ENCODE data around the gene RABGGTA. TPM values are rescaled to one million over a fixed set of nuclear protein-coding genes. Genes with fewer than 3 reads are reported as not detected.

The RABGGTA gene
- polyA plus RNA-seq, 3 donors: 34.5 to 125 (median 35.4) TPM

DNA sequence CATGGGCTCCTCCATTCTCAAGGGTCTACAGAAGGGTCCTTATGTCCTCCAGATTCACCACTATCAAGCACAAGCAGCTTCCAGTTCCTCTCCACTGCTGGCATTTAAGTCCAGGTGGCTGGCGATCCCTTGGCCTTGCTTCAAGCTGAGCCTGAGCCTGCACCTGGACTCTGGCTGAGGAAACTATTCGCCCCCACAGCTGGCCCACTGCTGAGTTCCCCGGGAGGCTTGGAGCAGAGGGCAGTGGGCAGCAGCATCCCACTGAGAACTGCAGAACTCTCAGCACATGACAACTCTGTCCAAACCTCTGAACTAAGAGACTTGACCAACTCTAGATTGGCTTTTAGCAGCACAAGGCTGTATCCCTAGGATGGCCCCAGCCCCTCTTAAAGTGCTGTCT lies 11.3 kb upstream of the RABGGTA start:
- Histone ChIP-seq H3K36me3 (replicated peaks in 1 of 2; ENCODE audit: control insufficient read depth in 1 of 2, insufficient read depth in 2 of 2, low read length in 2 of 2) (no peaks in the 10 kb centered on the region), H3K27ac (ENCODE audit: low read depth in 1 of 2, low read length in 2 of 2) (peak overlapping the region in 1 of 2 donors; percentile 98), H2AFZ (ENCODE audit: insufficient read depth, low read depth, low read length, poor library complexity, severe bottlenecking) (no peak overlapping the region), H3K4me2 (replicated peaks; ENCODE audit: extremely low read depth, low read length, poor library complexity, severe bottlenecking) (no peak overlapping the region), H4K20me1 (ENCODE audit: insufficient read depth, low read length) (no peaks in the 10 kb centered on the region), H3K4me1 (ENCODE audit: control insufficient read depth in 1 of 2, insufficient read depth in 2 of 2, low read length in 2 of 2) (peaks cover 51 to 52% of the 10 kb centered on the region in 2 donors), H3K79me2 (ENCODE audit: insufficient read depth, low read length) (peaks cover 37% of the 10 kb centered on the region), H3K27me3 (ENCODE audit: control insufficient read depth in 2 of 2, insufficient read depth in 2 of 2, low read length in 2 of 2) (no peaks in the 10 kb centered on the region), H3K9me3 (replicated peaks in 1 of 2; ENCODE audit: control insufficient read depth in 1 of 2, insufficient read depth in 1 of 2, low read length in 2 of 2) (no peaks in the 10 kb centered on the region), H3K4me3 (replicated peaks in 1 of 3; ENCODE audit: low read depth in 2 of 3, low read length in 3 of 3) (no peak overlapping the region), H3K9ac (ENCODE audit: insufficient read depth, low read length, poor library complexity, severe bottlenecking) (no peak overlapping the region)
- 100% methylated on average over 3 of the region's 3 CpGs for WGBS (ENCODE audit: insufficient coverage)
- peaks cover 0 to 3% (median 0%) of the 10 kb centered on the region in 7 donors for H3K9me3 Mint-ChIP-seq
- intact Hi-C loops (cut with micrococcal nuclease): no loop called here
- peaks cover 13 to 14% of the 10 kb centered on the region in 2 donors for H3K36me3 Mint-ChIP-seq
- TF ChIP-seq, protein P1, sequence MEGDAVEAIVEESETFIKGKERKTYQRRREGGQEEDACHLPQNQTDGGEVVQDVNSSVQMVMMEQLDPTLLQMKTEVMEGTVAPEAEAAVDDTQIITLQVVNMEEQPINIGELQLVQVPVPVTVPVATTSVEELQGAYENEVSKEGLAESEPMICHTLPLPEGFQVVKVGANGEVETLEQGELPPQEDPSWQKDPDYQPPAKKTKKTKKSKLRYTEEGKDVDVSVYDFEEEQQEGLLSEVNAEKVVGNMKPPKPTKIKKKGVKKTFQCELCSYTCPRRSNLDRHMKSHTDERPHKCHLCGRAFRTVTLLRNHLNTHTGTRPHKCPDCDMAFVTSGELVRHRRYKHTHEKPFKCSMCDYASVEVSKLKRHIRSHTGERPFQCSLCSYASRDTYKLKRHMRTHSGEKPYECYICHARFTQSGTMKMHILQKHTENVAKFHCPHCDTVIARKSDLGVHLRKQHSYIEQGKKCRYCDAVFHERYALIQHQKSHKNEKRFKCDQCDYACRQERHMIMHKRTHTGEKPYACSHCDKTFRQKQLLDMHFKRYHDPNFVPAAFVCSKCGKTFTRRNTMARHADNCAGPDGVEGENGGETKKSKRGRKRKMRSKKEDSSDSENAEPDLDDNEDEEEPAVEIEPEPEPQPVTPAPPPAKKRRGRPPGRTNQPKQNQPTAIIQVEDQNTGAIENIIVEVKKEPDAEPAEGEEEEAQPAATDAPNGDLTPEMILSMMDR (IDR thresholded peaks at IDR 0.05): no peak
- DNase-seq: no peak
- H3K4me1 Mint-ChIP-seq: peaks cover 58% of the 10 kb centered on the region
- H3K27ac Mint-ChIP-seq: peak overlapping the region in 2 of 7 donors; percentile 32 to 37
- peaks cover 0 to 4% (median 3%) of the 10 kb centered on the region in 3 donors for H3K27me3 Mint-ChIP-seq (ENCODE audit: low read depth in 3 of 3)
- H3K4me3 Mint-ChIP-seq: no peak overlapping the region

DNA sequence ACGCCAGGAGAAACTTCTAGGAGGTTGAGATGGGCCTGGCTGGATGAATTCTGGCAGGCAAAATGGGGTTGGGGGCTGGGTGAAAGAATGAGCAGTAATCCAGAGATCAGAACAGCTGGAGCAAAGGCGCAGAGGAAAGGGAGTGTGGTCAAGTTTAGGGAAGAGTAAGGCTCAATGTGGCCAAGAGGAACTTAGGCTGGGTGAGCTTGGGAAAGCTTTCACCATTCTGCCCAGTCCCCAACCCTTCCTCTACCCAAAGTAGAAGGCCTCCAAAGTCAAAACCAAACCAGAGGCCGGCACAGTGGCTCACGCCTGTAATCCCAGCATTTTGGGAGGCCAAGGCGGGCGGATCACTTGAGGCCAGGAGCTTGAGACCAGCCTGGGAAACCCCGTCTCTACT lies 10.2 kb upstream of the RABGGTA start:
- Histone ChIP-seq H3K27ac (ENCODE audit: low read depth in 1 of 2, low read length in 2 of 2) (peak overlapping the region; percentile 38 to 98), H3K4me3 (replicated peaks in 1 of 3; ENCODE audit: low read depth in 2 of 3, low read length in 3 of 3) (peak overlapping the region in 1 of 3 experiments; percentile 3), H3K36me3 (replicated peaks in 1 of 2; ENCODE audit: control insufficient read depth in 1 of 2, insufficient read depth in 2 of 2, low read length in 2 of 2) (no peaks in the 10 kb centered on the region), H3K4me1 (ENCODE audit: control insufficient read depth in 1 of 2, insufficient read depth in 2 of 2, low read length in 2 of 2) (peaks cover 62 to 63% of the 10 kb centered on the region in 2 donors), H4K20me1 (ENCODE audit: insufficient read depth, low read length) (no peaks in the 10 kb centered on the region), H3K9ac (ENCODE audit: insufficient read depth, low read length, poor library complexity, severe bottlenecking) (no peak overlapping the region), H3K4me2 (replicated peaks; ENCODE audit: extremely low read depth, low read length, poor library complexity, severe bottlenecking) (no peak overlapping the region), H3K9me3 (replicated peaks in 1 of 2; ENCODE audit: control insufficient read depth in 1 of 2, insufficient read depth in 1 of 2, low read length in 2 of 2) (no peaks in the 10 kb centered on the region), H2AFZ (ENCODE audit: insufficient read depth, low read depth, low read length, poor library complexity, severe bottlenecking) (no peak overlapping the region), H3K79me2 (ENCODE audit: insufficient read depth, low read length) (peaks cover 42% of the 10 kb centered on the region), H3K27me3 (ENCODE audit: control insufficient read depth in 2 of 2, insufficient read depth in 2 of 2, low read length in 2 of 2) (no peaks in the 10 kb centered on the region)
- Mint-ChIP-seq H3K9me3 (peaks cover 0 to 5% (median 0%) of the 10 kb centered on the region in 7 donors), H3K27me3 (ENCODE audit: low read depth in 3 of 3) (peaks cover 0 to 4% (median 3%) of the 10 kb centered on the region in 3 donors), H3K36me3 (peaks cover 8 to 14% of the 10 kb centered on the region in 2 donors), H3K4me1 (peaks cover 65% of the 10 kb centered on the region), H3K27ac (peak overlapping the region; percentile 37 to 93 (median 83)), H3K4me3 (peak overlapping the region in 1 of 2 donors; percentile 23)
- WGBS (ENCODE audit: insufficient coverage): 96% methylated on average over 4 of the region's 7 CpGs
- DNase-seq: peak in 2 of 3 donors; percentile 43 to 52
- TF ChIP-seq, protein P1 (IDR thresholded peaks at IDR 0.05): no peak
- intact Hi-C loops (cut with micrococcal nuclease): no loop called here
